Measurements from ENCODE around the gene AGFG1. TPM values are rescaled to one million over a fixed set of nuclear protein-coding genes. Genes with fewer than 3 reads are reported as not detected.

Gene AGFG1
- total RNA-seq, 4 donors from 2014 or later: 41.0 to 60.3 (median 55.0) TPM

- no peaks in the 10 kb centered on the region for H3K36me3 ChIP-seq
- H3K9me3 ChIP-seq: no peaks in the 10 kb centered on the region
- H3K27me3 ChIP-seq: no peaks in the 10 kb centered on the region
- H3K4me3 ChIP-seq: no peak overlapping the region
- peaks cover 3% of the 10 kb centered on the region for H3K4me1 ChIP-seq
- no peak for TF ChIP-seq POLR2A (IDR thresholded peaks at IDR 0.05)
- TF ChIP-seq EP300 (IDR thresholded peaks at IDR 0.05): no peak
- TF ChIP-seq POLR2AphosphoS5 (IDR thresholded peaks at IDR 0.05): no peak
- no peak for TF ChIP-seq CTCF (IDR thresholded peaks at IDR 0.05)
- H3K27ac ChIP-seq: no peak overlapping the region
- DNase-seq (ENCODE audit: low spot score in 2 of 2): no peak
Measured at GRCh38 chr2:227454323-227454860, 17.6 kb upstream of the AGFG1 start.

DNA sequence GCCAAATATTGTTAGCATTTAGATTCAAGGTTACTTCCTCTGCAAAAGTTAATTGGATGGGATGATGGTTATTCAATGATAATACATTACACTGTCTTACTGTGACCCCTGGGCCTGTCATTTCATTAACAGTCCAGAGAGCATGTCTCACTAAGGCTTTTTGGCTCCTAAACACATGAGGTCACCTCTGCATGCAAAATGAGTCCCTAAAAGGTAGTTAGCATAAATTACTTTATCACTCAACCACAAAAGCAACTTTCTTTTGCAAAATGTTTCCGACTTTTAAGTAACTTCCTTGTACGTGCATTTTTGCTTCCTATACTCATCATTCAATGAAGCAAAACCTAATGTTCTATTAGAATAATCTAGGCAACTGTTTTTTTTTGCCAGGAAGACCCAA lies 16.8 kb upstream of the AGFG1 start:
- Histone ChIP-seq H3K36me3 (no peaks in the 10 kb centered on the region), H3K27ac (no peak overlapping the region), H3K4me1 (peaks cover 3% of the 10 kb centered on the region), H3K27me3 (no peaks in the 10 kb centered on the region), H3K9me3 (no peaks in the 10 kb centered on the region), H3K4me3 (no peak overlapping the region)
- 27% methylated on average over 2 of the region's 2 CpGs for WGBS
- DNase-seq (ENCODE audit: low spot score in 2 of 2): no peak
- TF ChIP-seq POLR2AphosphoS5 (IDR thresholded peaks at IDR 0.05): no peak
- TF ChIP-seq POLR2A (IDR thresholded peaks at IDR 0.05): no peak
- no peak for TF ChIP-seq EP300 (IDR thresholded peaks at IDR 0.05)
- TF ChIP-seq CTCF (IDR thresholded peaks at IDR 0.05): no peak

GRCh38 chr2:227456102-227456501 lies 15.9 kb upstream of the AGFG1 start:
- DNase-seq (ENCODE audit: low spot score in 2 of 2): no peak
- TF ChIP-seq EP300 (IDR thresholded peaks at IDR 0.05) (no peak), POLR2AphosphoS5 (IDR thresholded peaks at IDR 0.05) (no peak), CTCF (IDR thresholded peaks at IDR 0.05) (no peak), POLR2A (IDR thresholded peaks at IDR 0.05) (no peak)
- WGBS: 86% methylated on average over 2 of the region's 2 CpGs
- Histone ChIP-seq H3K4me3 (no peak overlapping the region), H3K9me3 (no peaks in the 10 kb centered on the region), H3K27me3 (no peaks in the 10 kb centered on the region), H3K4me1 (no peaks in the 10 kb centered on the region), H3K36me3 (no peaks in the 10 kb centered on the region), H3K27ac (no peak overlapping the region)

GRCh38 chr2:227456772-227457171 lies 15.2 kb upstream of the AGFG1 start:
- WGBS: 71% methylated on average over 4 of the region's 4 CpGs
- no peak for DNase-seq (ENCODE audit: low spot score in 2 of 2)
- TF ChIP-seq CTCF (IDR thresholded peaks at IDR 0.05) (no peak), POLR2AphosphoS5 (IDR thresholded peaks at IDR 0.05) (no peak), POLR2A (IDR thresholded peaks at IDR 0.05) (no peak), EP300 (IDR thresholded peaks at IDR 0.05) (no peak)
- Histone ChIP-seq H3K9me3 (no peaks in the 10 kb centered on the region), H3K4me1 (no peaks in the 10 kb centered on the region), H3K36me3 (no peaks in the 10 kb centered on the region), H3K27ac (no peak overlapping the region), H3K27me3 (no peaks in the 10 kb centered on the region), H3K4me3 (no peak overlapping the region)

DNA sequence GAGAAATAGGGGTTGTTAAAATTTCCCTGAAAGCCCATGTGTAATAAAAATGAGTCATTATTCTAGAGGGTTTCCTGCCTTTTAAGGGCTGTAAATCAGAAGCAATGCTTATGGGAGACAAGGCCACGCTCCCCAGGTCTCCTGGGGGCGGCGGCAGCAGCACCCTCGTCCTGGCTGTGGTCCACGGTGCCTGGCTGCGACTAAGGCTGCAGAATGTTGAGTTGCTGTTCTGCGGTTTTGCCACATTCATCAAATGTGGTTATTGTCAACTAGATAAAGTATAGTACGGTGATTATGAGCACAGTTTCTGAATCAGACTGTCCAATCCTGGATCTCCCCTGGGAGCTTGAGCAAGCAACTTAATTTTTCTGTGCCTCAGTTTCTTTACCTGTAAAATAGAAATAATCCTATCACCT lies 11.9 kb upstream of the AGFG1 start:
- TF ChIP-seq CTCF (IDR thresholded peaks at IDR 0.05) (no peak), POLR2AphosphoS5 (IDR thresholded peaks at IDR 0.05) (no peak), EP300 (IDR thresholded peaks at IDR 0.05) (no peak), POLR2A (IDR thresholded peaks at IDR 0.05) (no peak)
- 59% methylated on average over 8 of the region's 8 CpGs for WGBS

More for the DNA sequence above, 11.9 kb upstream of the AGFG1 start:
- Histone ChIP-seq H3K27ac (no peak overlapping the region), H3K9me3 (no peaks in the 10 kb centered on the region), H3K27me3 (no peaks in the 10 kb centered on the region), H3K36me3 (no peaks in the 10 kb centered on the region), H3K4me1 (no peaks in the 10 kb centered on the region), H3K4me3 (no peak overlapping the region)
- no peak for DNase-seq (ENCODE audit: low spot score in 2 of 2)

All from suprapubic skin (tissue), 4 donors.